Thoracic aorta (tissue), 2 donors: ENCODE measurements around the gene XRRA1. TPM values are rescaled to one million over a fixed set of nuclear protein-coding genes. Genes with fewer than 3 reads are reported as not detected.
"Not testable (repeated sequence)": the region's sequence is repeated elsewhere in the genome, so short reads cannot be mapped to it uniquely, and the experiment has no call there.

Source experiments
- ATAC-seq: fragments of 150-250 bp; one replicate; pipeline ENCODE4 v1.8.0; 2017; ENCODE audit warnings: low read depth; ENCODE audit not compliant: insufficient number of reproducible peaks, low FRiP score
- DNase-seq: peaks from one replicate; pipeline ENCODE4 v3.0.0-alpha.2; 2020; ENCODE audit warnings: low spot score
- H3K27ac ChIP-seq, 2 donors: fragments of 200-600 bp; sonication (generic); 1 replicate in 1 of 2; 2 replicates in 1 of 2; pipeline ENCODE4 v1.5.1; 2016; ENCODE audit warnings: mild to moderate bottlenecking in 2 of 2, moderate library complexity in 2 of 2
- H3K27me3 ChIP-seq: fragments of 200-600 bp; sonication (generic); replicated peaks from 2 replicates; pipeline ENCODE4 v1.6.0; 2016; ENCODE audit warnings: mild to moderate bottlenecking; ENCODE audit not compliant: insufficient read depth
- H3K36me3 ChIP-seq: fragments of 200-600 bp; sonication (generic); one replicate; pipeline ENCODE4 v1.5.1; 2016
- H3K4me1 ChIP-seq, 2 donors: fragments of 200-600 bp; sonication (generic); 1 replicate in 1 of 2; 2 replicates in 1 of 2; pipeline versions ENCODE4 v1.5.1 to v1.6.0; 2016; ENCODE audit warnings: low read depth in 2 of 2, mild to moderate bottlenecking in 1 of 2; ENCODE audit not compliant: control insufficient read depth in 1 of 2
- H3K4me3 ChIP-seq: fragments of 200-600 bp; sonication (generic); 2 replicates; pipeline ENCODE4 v1.5.1; 2016; ENCODE audit warnings: mild to moderate bottlenecking
- H3K9me3 ChIP-seq: fragments of 200-600 bp; sonication (generic); 2 replicates; pipeline ENCODE4 v1.5.1; 2016
- CTCF ChIP-seq: fragments of 200-600 bp; sonication (generic); IDR thresholded peaks from one replicate; pipeline ENCODE4 v1.5.1; 2019; ENCODE audit warnings: antibody characterized with exemption
- total RNA-seq, 2 donors: library from RNA; depleted of rRNA; stranded (reverse); fragments of >200 nt; gene quantifications; one replicate each; pipeline versions ENCODE4 v1.1.0 to v1.2.3, GENCODE V29; 2016

XRRA1 gene
- 100 to 1,000 TPM in 1 of 2 donors, 10 to 100 TPM in 1; 13.1 to 106 TPM for total RNA-seq

- Histone ChIP-seq H3K9me3 (no peaks in the 10 kb centered on the region), H3K4me1 (peaks cover 6 to 39% of the 10 kb centered on the region in 2 donors), H3K27ac (peak within 1 kb of the TSS; percentile 59 to 67), H3K27me3 (no peaks in the 10 kb centered on the region), H3K36me3 (peaks cover 8% of the 10 kb centered on the region), H3K4me3 (peak within 1 kb of the TSS; percentile 97)
- TF ChIP-seq CTCF: no peak
- ATAC-seq (peak; percentile 94), DNase-seq (peak; percentile 96)
These were observed at the start of gene XRRA1, which contains the start of gene SPCS2 for GRCh38 chr11:74948898-74949752. Gene XRRA1 (minus strand): TSS chr11:74949091. CDS start chr11:74940878, 8,213 bp downstream. Gene SPCS2 (plus strand): TSS chr11:74949266. CDS start chr11:74949286, 20 bp downstream.

GRCh38 chr11:74992852-74993251 lies 44.0 kb upstream of the XRRA1 start:
- H3K27me3 ChIP-seq: no peaks in the 10 kb centered on the region

GRCh38 chr11:74990941-74991340 lies 42.0 kb upstream of the XRRA1 start:
- H3K9me3 ChIP-seq: no peaks in the 10 kb centered on the region
- H3K4me1 ChIP-seq: peaks cover 4 to 7% of the 10 kb centered on the region in 2 donors
- no peak overlapping the region for H3K4me3 ChIP-seq
- no peak for TF ChIP-seq CTCF
- ATAC-seq (no peak), DNase-seq (no peak)
- no peaks in the 10 kb centered on the region for H3K27me3 ChIP-seq
- no peak overlapping the region for H3K27ac ChIP-seq
- peaks cover 8% of the 10 kb centered on the region for H3K36me3 ChIP-seq

More at GRCh38 chr11:74992852-74993251, 44.0 kb upstream of the XRRA1 start:
- Histone ChIP-seq H3K36me3 (peaks cover 8% of the 10 kb centered on the region), H3K27ac (no peak overlapping the region), H3K9me3 (no peaks in the 10 kb centered on the region), H3K4me1 (peaks cover 4 to 7% of the 10 kb centered on the region in 2 donors), H3K4me3 (no peak overlapping the region)
- DNase-seq: no peak
- TF ChIP-seq CTCF: no peak
- no peak for ATAC-seq

GRCh38 chr11:74990150-74990549 lies 41.3 kb upstream of the XRRA1 start:
- not testable (repeated sequence) for ATAC-seq, H3K9me3 ChIP-seq, H3K4me1 ChIP-seq, H3K4me3 ChIP-seq, H3K36me3 ChIP-seq, H3K27me3 ChIP-seq, H3K27ac ChIP-seq, DNase-seq

- no peak for TF ChIP-seq CTCF
- no peak for DNase-seq
- peaks cover 3% of the 10 kb centered on the region for H3K36me3 ChIP-seq
- no peaks in the 10 kb centered on the region for H3K27me3 ChIP-seq
- peak overlapping the region; percentile 75 to 78 for H3K27ac ChIP-seq
- H3K9me3 ChIP-seq: no peaks in the 10 kb centered on the region
- ATAC-seq: no peak
- peak overlapping the region; percentile 85 for H3K4me3 ChIP-seq
- peaks cover 4 to 7% of the 10 kb centered on the region in 2 donors for H3K4me1 ChIP-seq
These were observed 40.4 kb upstream of the XRRA1 start for GRCh38 chr11:74989260-74989638.
